Measurements from ENCODE around the gene HLA-DQA1.
"Not testable (repeated sequence)": the region's sequence is repeated elsewhere in the genome, so short reads cannot be mapped to it uniquely, and the experiment has no call there.

The HLA-DQA1 gene

DNA sequence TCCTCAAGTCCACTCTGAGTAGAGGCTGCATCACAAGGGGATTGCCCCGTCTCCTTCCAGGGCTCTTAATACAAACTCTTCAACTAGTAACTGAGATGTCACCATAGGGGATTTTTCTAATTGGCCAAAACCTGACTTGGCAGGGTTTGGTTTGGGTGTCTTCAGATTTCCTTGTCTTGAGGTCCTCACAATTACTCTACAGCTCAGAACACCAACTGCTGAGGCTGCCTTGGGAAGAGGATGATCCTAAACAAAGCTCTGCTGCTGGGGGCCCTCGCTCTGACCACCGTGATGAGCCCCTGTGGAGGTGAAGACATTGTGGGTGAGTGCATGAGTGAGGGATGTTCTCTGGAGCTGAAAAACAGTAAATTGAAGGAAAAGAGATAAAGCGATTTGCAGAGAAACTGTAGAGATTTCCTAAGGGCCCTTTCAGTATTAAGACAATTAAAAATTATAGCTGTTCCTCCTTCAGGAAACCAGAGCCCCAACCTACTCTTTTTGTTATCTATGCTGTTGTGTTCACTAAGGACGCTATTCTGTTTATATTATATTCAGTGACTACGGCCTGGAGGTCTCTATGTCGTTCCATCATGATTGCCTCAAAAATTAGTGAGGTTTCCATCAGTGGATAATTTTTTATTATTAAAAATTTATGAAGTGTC, at the start of gene HLA-DQA1:
HLA-DQA1 (plus strand) TSS at position 188 of the 662 bp plus-strand sequence; CDS start at position 241, 53 bp downstream.
- DNase-seq = no peak

DNA sequence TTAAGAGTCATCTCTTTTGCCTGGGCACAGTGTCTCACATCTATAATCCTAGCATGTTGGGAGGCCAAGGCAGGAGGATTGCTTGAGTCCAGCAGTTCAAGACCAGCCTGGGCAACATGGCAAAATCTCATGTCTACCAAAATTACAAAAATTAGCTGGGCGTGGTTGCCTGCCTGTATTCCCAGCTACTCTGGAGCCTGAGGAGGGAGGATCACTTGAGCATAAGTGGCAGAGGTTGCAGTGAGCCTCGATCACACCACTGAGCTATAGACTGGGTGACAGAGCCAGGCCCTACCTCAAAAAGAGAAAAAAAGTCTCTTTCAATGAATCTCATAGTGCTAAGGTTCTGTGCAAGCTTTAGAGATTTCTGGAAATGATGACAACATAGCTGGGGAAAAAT, 49.0 kb upstream of the HLA-DQA1 start:
- no peak for DNase-seq

DNA sequence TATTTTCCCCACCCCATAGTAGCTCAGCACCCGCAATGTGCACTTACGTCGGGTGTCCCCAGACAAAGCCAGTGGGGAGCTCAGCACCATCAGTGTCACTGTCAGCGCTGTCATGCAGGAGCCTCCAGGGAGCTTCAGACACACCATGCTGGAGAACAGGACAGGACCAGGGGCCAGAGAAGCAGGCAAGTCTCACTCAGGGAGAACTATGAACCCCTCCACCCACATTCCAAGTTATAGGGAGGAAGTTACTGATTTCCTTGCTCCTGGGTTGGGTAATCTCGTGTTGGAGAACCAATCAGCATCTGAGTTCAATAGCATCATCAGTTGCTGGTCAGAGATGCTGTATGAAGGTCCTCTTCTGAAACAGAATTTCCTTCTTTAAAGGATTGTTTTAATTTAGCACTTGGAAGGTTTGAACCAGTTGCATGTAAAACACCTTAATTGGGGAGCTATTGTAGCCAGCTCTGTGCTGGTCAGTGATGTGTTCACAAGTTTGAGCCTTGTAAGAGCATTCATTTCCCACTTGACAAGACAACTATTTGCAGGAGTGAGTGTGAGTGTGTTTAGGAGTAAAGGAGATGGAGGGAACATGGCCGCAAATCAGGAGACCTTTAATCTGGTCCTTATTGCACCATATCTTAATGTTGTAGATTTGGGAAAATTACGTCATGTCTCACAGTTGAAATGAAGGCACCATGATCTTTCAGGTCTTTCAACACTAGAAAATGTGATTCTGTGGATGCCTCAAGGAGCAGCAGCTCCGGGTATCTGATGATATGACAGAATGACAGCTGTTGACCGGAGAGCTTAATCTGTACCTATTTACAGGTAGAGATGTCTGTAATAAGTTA, 47.4 kb upstream of the HLA-DQA1 start, which contains the start of gene HLA-DRB1:
HLA-DRB1 (minus strand) TSS at position 253 of the 854 bp plus-strand sequence; CDS start at position 147, 106 bp downstream.
- no peak for DNase-seq

DNA sequence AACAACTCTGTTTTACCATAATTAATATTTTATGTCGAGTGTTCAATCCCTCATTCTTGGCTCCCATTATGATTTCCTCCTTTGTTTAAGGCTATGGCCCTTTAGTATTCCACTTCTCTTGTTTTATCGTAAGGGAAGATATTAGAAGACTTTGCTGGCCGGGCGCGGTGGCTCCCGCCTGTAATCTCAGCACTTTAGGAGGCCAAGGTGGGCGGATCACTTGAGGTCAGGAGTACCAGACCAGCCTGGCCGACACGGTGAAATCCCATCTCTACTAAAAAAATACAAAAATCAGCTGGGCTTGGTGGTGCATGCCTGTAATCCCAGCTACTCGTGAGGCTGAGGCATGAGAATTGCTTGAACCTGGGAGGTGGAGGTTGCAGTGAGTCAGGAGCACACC, 46.5 kb upstream of the HLA-DQA1 start:
- not testable (repeated sequence) for DNase-seq

DNA sequence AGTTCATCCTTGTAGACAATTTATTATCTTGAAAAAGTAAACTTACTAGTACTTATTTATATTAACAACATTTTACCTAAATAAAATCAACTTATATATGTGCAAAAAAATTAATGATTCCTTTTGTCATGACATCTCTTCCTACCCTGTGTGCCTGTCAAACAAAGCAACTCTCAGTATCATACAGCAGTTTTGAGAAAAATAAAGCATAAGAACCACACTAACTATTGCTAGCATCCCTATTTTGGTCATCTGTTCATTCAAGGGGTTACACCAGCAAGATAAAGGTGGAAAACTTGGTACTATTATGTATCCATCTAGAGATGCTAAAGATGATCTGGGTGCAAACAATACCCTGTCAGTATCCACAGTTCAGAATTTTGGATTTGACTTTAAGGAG, 40.2 kb upstream of the HLA-DQA1 start:
- no peak for DNase-seq

DNA sequence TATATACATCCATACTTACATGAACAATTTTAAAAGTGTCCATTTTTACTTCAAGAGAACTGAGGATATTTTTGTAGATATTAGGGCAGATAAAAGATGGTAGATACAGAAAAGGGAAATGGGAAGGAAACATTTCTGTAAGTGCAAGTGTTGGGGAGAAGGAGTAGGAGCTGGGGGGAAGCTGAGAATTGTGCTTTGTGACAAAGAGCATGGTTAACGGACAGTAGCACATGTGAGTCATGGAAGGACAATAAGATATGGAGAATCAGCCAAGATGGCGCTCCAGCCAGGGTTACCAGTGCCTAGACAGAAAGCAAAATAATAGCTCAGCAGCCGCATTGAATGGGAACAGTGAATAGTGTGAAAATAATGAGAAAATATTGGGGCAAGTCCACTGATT, 34.8 kb upstream of the HLA-DQA1 start:
- no peak for DNase-seq

DNA sequence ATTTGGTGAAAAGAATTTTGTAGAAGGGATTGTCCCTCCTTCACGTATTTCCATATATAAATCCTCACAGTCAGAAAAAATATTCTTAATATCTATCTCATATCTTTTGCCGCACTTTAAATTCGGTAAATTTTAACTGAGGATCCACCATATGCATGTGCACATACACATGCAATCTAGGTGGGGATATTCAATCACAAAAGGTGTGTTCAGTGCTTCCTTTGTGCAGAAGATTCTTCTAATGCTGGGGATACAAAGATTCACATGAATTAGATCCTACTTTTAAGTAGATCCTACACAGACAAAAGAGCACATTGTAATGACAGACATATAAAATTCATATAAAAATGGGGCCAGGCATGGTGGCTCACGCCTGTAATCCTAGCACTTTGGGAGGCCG, 34.0 kb upstream of the HLA-DQA1 start:
- DNase-seq = no peak

DNA sequence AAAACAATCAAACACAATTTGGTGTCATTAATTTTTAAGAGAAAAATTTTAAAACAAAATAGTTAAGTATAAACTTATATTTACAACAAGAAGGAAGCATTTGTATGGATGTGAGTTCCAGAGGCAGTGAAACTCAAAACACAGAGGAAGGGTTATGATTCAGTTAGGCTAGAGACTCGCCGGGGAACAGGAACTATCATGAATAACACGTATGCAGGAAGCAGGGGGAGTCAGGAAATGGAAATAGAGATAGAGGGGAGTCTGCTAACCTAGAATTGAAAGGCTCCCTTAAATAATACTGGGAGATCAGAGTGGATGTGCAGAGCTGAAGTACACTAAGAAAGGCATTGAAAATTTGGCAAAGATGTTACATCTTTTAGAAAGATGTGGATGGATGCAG, 33.3 kb upstream of the HLA-DQA1 start:
- no peak for DNase-seq

DNA sequence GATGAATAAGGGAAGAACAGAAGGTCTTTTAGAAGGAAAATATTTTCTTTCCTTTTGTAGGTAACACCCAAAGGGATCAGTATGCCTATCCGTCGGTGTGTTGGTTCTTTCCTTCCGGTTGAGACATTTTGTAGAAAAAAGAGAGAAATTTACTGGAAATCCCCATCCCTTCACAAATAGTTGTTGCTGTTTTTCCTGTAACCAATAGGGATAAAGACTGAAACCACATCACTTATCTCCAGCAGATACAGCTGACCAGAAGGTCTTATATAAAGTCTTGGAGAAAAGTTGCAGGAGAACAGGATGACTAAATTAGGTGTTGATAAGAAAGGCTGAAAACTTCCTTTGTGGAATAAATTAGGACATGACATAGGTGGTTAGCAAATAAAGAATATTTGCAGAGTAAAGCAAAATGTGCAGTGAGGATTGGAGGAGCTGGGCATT, 32.8 kb upstream of the HLA-DQA1 start:
- DNase-seq = no peak

DNA sequence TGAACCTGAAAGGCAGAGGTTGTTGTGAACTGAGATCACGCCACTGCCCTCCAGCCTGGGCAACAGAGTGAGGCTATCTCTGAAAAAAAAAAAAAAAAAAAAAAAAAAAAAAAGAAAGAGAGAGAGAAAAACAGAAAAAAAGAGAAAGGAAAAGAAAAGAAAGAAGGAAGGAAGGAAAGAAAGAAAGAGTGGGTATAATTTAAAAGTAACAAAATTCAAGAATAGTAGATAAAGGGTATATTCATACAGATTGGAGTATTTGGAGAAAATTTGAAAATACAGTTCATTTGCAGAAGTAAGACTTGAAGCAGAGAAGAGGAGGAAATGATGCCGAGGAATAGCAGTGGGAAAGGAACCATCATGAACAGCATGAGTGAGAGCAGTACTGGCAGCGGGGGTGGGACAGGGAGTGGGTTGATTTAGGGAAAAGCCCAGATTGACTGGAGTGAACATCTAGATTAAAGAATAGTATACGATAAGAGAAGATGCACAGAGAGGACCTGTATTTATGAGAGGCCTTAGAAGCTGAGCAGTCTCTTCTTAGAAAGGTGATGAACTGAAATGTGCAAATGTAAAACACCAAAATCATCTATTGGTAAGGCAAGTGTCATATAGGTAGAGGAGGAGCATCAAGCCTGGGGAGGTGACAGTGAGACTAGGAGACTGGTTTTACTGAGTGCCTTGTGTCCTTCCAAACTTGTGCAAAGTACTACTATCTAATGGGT, 29.8 kb upstream of the HLA-DQA1 start:
- DNase-seq = no peak

DNA sequence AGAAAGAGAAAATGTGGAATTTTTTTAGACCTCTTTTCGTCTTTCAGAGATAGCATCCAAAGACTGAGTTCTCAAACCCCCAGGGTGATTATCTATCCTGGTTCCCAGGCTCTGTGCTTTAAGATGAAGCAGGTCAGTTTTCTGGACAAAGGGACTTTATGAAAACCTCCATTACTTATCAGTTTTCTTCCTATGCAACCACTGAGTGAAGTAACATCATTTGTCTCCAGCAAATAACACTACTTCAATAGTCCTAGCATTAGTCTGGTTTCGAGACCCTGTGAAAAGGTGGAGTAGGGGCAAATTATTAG, 29.3 kb upstream of the HLA-DQA1 start:
- DNase-seq = no peak

DNA sequence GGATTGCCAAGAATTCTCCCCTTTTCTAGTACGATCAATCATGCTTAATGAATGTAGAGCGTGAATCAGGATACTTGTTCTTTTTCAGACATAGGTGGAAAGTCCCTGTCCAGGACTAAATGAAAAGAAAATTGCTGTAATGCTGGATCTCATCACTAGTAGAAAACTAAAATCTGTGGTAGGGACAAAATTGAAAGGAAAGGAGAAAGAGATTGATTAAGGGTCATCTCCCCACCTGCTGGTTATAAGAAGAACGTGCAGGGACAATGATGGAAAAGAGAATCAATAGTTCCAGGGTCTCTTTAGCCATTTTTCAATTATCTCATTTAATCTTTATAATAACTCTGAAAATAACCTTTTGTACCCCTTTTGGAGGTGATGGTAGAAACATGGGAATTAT, 28.8 kb upstream of the HLA-DQA1 start:
- DNase-seq = no peak

DNA sequence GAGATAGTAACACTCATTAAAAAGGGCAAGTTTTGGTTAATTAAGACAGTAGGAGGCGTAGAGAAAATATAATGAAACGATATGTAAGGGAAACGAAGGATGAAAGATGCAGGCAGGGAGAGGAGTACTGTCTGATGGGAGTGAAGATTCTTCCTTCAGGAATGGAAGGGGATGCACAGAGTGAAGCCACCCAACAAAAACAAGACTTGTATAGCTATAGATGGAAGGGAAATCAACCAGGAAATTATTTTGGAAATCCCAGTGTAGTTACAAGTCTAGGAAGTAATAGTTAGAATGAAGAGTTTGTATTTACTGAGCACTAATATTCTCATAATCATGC, 27.8 kb upstream of the HLA-DQA1 start:
- DNase-seq = no peak

DNA sequence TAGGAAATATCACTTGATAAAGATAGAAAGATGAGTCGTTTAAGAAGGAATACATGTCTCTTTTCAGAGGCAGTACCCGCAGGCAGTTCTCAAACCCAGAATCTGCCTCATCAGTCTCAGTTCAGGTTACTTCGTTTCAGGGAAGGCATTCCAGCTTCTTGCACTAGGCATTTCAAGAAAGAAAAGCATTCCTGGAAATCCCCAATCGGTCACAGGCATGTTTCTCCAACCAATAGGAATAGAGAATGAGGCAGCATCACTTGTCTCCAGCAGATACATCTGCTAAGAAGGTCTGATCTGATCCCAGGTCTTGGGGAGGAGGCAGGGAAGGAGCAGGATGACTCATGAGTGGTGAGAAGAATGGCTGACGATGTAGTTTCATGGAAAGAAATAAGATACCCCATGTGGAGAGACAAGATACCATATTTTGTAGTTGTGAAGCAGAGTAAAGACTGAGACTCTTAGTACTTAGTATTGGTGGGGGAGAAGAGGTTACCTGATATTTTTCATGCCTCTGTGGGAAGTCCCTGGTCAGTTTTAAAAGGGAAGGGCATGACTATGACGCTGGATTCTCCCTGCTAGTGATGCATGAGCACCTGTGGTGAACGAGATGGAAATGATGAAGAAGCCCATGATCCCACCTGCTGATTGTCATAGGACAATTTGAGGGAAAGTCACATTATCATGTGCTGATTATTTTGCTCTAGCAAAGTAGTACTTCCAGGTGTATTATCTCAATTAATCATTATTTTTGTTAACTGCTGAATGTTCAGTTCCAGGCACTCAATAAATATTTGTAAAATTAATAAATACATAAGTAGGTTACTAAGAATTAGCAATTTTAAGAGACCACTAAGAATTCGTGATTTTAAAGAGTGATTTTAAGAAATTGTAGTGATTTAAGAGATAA, 27.2 kb upstream of the HLA-DQA1 start:
- DNase-seq = peak; percentile 5

DNA sequence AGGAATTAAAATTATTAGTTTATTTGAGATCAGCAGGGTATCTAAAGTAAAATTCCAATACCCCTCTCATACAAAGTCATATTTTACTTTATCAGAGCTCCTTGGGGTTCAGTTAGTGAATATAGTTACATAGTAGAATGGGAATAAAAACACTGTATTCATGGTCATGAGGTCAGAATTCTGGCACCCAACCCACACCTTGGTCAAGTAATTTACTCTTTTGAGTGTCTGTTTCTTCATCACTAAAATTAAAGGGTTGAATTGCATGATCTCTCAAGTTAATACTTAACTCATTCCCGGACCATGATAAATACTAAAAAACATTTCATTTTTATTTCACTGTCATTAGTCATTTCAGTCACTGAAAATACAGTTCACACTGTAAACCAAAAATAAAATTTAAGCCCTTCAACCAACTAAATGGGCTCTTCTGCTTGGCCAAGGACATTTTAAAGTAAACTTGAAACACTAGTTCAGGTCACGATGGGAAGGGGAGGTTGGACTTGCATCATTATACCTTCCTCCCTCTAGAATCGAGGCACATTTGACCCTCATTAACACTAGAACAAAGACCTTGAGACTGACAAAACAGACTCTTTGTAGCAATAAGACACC, 26.4 kb upstream of the HLA-DQA1 start:
- DNase-seq = no peak

DNA sequence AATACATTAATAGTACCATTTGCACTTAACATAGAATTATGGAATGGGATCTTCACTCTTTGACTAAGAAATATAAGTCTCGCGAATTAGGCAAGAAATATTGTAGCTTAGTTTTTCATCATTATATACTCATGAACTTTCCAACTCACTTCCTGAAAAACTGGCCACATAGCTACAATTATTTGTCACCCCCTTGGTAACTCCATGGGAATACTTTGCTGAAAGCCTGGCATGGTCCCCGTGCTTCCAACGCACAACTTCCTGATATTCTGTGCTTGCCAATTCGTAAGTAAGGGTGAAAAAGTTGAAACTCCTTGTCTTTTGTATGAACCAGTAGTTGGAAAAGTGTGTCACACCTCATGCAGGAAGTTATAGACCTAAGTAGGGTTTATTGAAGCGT, 23.7 kb upstream of the HLA-DQA1 start:
- no peak for DNase-seq

DNA sequence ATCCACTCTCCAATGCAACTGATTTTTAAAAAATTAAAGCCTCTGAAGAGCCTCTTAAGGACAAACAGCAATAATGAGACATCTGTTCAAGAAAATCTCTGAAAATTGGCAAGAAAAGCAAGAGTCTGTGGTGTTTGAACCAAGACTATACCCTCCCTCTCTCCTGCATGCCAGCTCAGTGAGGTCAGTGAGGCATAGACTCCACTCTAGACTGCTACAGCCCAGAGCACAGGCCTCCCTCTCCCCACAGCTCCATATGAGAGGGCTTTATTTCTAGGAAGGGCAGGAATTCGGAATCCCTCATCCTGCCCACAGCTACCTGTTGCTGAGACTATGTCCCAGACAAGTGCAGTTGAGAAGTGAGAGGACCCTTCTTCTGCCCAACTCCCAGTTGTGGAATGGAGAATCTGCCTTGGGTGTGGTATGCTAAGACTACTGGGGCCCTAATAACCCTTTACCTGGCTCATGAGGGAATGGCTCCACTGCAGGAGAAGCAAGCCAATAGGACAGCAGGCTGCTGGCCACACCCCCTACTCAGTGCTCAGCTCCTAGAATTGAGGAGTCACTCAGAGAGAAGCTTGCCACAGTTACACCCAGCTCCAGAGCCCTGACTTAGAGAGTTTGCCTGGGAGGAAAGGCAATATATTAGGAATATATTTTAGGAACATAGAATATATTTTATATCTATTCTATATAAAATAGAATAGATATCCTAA, 22.7 kb upstream of the HLA-DQA1 start:
- DNase-seq = no peak

DNA sequence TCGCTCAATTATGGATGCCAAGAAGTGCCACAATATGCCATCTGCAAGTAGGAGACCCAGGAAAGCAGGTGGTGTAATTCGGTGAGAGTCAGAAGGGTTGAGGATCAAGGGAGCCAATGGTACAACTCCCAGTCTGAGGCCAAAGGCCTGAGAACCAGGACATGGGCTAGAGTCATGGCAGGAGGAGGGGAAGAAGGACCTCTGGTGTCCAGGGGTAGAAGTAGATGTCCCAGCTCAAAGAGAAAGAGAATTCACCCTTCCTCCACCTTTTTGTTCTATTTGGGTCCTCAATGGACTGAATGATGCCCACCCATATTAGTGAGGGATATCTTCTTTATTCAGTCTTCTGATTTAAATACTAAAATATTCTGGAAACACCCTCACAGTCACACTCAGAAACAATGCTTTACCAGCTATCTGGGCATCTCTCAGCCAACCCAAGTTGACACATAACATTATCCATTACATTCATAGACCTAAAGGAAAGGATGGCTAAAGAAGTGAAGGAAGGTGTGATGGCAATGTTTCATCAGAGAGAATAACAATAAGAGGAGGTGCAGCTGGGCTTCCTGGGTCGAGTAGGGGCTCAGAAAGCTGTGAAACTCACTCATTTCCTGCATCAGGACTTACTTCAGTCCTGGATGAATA, 21.2 kb upstream of the HLA-DQA1 start:
- no peak for DNase-seq

DNA sequence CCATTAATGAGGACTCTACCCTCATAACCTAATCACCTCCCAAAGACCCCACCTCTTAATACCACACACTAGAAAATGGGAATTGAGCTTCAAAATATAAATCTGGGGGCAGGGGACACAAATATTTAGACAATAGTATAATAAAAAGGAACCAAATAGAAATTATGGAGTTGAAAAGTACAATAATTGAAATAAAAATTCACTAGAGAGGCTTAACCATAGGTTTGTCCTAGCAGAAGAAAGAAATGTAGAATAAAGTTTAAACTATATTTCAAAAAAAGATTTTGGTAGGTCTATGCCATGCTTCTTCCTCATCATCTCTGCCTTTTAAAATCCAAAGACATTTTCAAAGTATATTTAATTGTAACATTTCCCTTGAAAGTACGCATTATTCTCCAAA, 19.5 kb upstream of the HLA-DQA1 start:
- no peak for DNase-seq

DNA sequence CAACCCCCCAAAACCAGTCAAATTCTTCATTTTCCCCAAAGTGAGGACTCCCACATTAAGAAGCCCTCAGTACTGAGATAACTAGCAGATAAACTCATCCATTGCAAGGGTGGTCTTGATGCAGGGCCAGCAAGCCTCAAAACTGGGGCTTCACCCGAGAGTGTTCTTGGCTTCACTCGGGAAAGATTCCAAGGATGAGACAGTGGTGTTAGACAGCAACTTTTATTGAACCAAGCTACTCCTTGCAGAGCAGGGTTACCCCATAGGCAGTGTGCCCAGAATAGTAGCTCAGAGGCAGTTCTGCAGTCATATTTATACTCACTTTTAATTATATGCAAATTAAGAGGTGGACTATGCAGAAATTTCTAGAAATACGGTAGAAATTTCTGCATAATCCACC, 15.8 kb upstream of the HLA-DQA1 start:
- DNase-seq = no peak

Measured in DMS 273 treated with DMSO at 0.1 percent for 48 hours (cell line).